H1 (cell line): ENCODE results near the gene DDX23. TPM values are rescaled to one million over a fixed set of nuclear protein-coding genes. Genes with fewer than 3 reads are reported as not detected.

Source experiments
- CTCF ChIA-PET: fragments of 300-600 bp; sonication (Branson Sonifier 250); formaldehyde crosslinking; loops from one replicate; lab custom pipeline; 2021; ENCODE audit not compliant: partially characterized antibody; lab: Charles Lee
- POLR2A ChIA-PET: fragments of 300-600 bp; sonication (Branson Sonifier 250); formaldehyde crosslinking; loops from one replicate; lab custom pipeline; 2021; ENCODE audit warnings: inconsistent platforms; ENCODE audit not compliant: partially characterized antibody; lab: Charles Lee
- DNase-seq, 2 experiments: peaks; one replicate each; pipeline versions ENCODE4 v3.0.0 to v3.0.0-alpha.2; 2010 to 2022; ENCODE audit warnings: low spot score in 2 of 2, low read depth in 1 of 2, mixed read lengths in 1 of 2
- FAIRE-seq: peaks from 2 replicates; lab custom pipeline; 2011; peaks lifted over from hg19 to GRCh38; lab: Jason Lieb, UNC
- H2AFZ ChIP-seq: 2 replicates; pipeline ENCODE4 v1.8.1; 2012; ENCODE audit warnings: low read length, inconsistent platforms
- H2AK5ac ChIP-seq: 2 replicates; pipeline ENCODE4 v1.6.1; 2013; ENCODE audit warnings: low read depth, low read length
- H2BK120ac ChIP-seq: replicated peaks from 2 replicates; pipeline ENCODE3; 2013; ENCODE audit warnings: low read depth, low read length, inconsistent platforms
- H2BK12ac ChIP-seq: 2 replicates; pipeline ENCODE4 v1.6.1; 2013; ENCODE audit warnings: low read depth, low read length
- H2BK15ac ChIP-seq: 2 replicates; pipeline ENCODE4 v1.6.1; 2013; ENCODE audit warnings: low read length
- H2BK20ac ChIP-seq: 2 replicates; pipeline ENCODE4 v1.6.1; 2013; ENCODE audit warnings: low read length
- H2BK5ac ChIP-seq: 2 replicates; pipeline ENCODE4 v1.6.1; 2013; ENCODE audit warnings: low read depth, low read length
- H3K14ac ChIP-seq: 2 replicates; pipeline ENCODE4 v1.6.1; 2013; ENCODE audit warnings: inconsistent platforms; ENCODE audit not compliant: insufficient read length
- H3K18ac ChIP-seq: 2 replicates; pipeline ENCODE4 v1.6.1; 2013; ENCODE audit warnings: low read length; ENCODE audit errors: extremely low read depth
- H3K23ac ChIP-seq: 2 replicates; pipeline ENCODE4 v1.6.1; 2013; ENCODE audit warnings: inconsistent platforms; ENCODE audit not compliant: insufficient read length
- H3K23me2 ChIP-seq: 2 replicates; pipeline ENCODE4 v1.6.1; 2013; ENCODE audit warnings: low read depth, low read length
- H3K27ac ChIP-seq: 2 replicates; pipeline ENCODE4 v1.6.1; 2011; ENCODE audit warnings: low read depth, low read length, inconsistent platforms
- H3K27me3 ChIP-seq, 4 experiments: replicated peaks in 1 of 4; 1 replicate in 1 of 4; 2 replicates in 3 of 4; pipeline versions ENCODE4 v1.6.1 to v1.8.1; 2011 to 2013; ENCODE audit warnings: low read length in 3 of 4, mild to moderate bottlenecking in 3 of 4, inconsistent platforms in 2 of 4, mixed read lengths in 2 of 4, moderate library complexity in 1 of 4; ENCODE audit not compliant: control insufficient read depth in 3 of 4, insufficient read depth in 3 of 4; ENCODE audit errors: extremely low read depth in 1 of 4
- H3K36me3 ChIP-seq, 4 experiments: 2 replicates each; pipeline versions ENCODE4 v1.6.1 to v1.8.1; 2011 to 2013; ENCODE audit warnings: mild to moderate bottlenecking in 4 of 4, low read length in 3 of 4, moderate library complexity in 2 of 4, control low read depth in 1 of 4, inconsistent platforms in 1 of 4; ENCODE audit not compliant: insufficient read depth in 4 of 4, control insufficient read depth in 2 of 4
- H3K4ac ChIP-seq: replicated peaks from 2 replicates; pipeline ENCODE3; 2013; ENCODE audit warnings: low read length, low read depth, mixed read lengths, inconsistent platforms; ENCODE audit not compliant: insufficient read length
- H3K4me1 ChIP-seq, 4 experiments: replicated peaks in 1 of 4; 1 replicate in 1 of 4; 2 replicates in 3 of 4; pipeline versions ENCODE4 v1.6.1 to v1.8.1; 2011 to 2013; ENCODE audit warnings: low read length in 3 of 4, inconsistent platforms in 2 of 4, mixed read lengths in 1 of 4; ENCODE audit not compliant: insufficient read depth in 4 of 4, control insufficient read depth in 3 of 4
- H3K4me2 ChIP-seq, 2 experiments: 2 replicates each; pipeline versions ENCODE4 v1.6.1 to v1.8.1; 2011 to 2013; ENCODE audit warnings: low read depth in 2 of 2, low read length in 2 of 2, control low read depth in 1 of 2, inconsistent platforms in 1 of 2, mild to moderate bottlenecking in 1 of 2; ENCODE audit not compliant: insufficient read depth in 1 of 2
- H3K4me3 ChIP-seq, 4 experiments: fragments of 200-600, 300-600 bp in 1 of 4; sonication (generic), shearing (Covaris generic), sonication (Bioruptor Twin) in 1 of 4; 2 replicates each; pipeline versions ENCODE4 v1.5.1 to v1.8.1; 2011 to 2016; ENCODE audit warnings: low read length in 4 of 4, low read depth in 3 of 4, control low read depth in 2 of 4, inconsistent platforms in 2 of 4, mild to moderate bottlenecking in 2 of 4, mixed read lengths in 1 of 4, moderate library complexity in 1 of 4; ENCODE audit not compliant: insufficient read depth in 2 of 4; ENCODE audit errors: extremely low read depth in 1 of 4
- H3K56ac ChIP-seq: replicated peaks from 2 replicates; pipeline ENCODE3; 2013; ENCODE audit warnings: low read depth, mild to moderate bottlenecking, mixed read lengths, low read length, inconsistent platforms; ENCODE audit not compliant: insufficient read length
- H3K79me1 ChIP-seq: 2 replicates; pipeline ENCODE4 v1.6.1; 2013; ENCODE audit warnings: low read depth, low read length, control low read depth
- H3K79me2 ChIP-seq, 2 experiments: 2 replicates each; pipeline versions ENCODE4 v1.6.1 to v1.8.1; 2012 to 2013; ENCODE audit warnings: low read length in 2 of 2, mild to moderate bottlenecking in 2 of 2, inconsistent platforms in 1 of 2; ENCODE audit not compliant: insufficient read depth in 2 of 2, control insufficient read depth in 1 of 2
- H3K9ac ChIP-seq, 4 experiments: replicated peaks in 1 of 4; 1 replicate in 1 of 4; 2 replicates in 3 of 4; pipeline versions ENCODE4 v1.6.1 to v1.8.1; 2011 to 2013; ENCODE audit warnings: low read depth in 3 of 4, low read length in 3 of 4, control low read depth in 2 of 4, mild to moderate bottlenecking in 2 of 4, moderate library complexity in 2 of 4, inconsistent platforms in 1 of 4; ENCODE audit errors: extremely low read depth in 1 of 4
- H3K9me3 ChIP-seq, 2 experiments: 2 replicates each; pipeline versions ENCODE4 v1.6.1 to v1.8.1; 2012 to 2013; ENCODE audit warnings: mild to moderate bottlenecking in 2 of 2, moderate library complexity in 2 of 2, control low read depth in 1 of 2, inconsistent platforms in 1 of 2, low read depth in 1 of 2, low read length in 1 of 2, mixed read lengths in 1 of 2; ENCODE audit not compliant: insufficient read depth in 2 of 2
- H4K20me1 ChIP-seq, 2 experiments: replicated peaks in 1 of 2; 2 replicates each; pipeline versions ENCODE3 to v1.8.1; 2011 to 2013; ENCODE audit warnings: inconsistent platforms in 2 of 2, low read length in 2 of 2, mild to moderate bottlenecking in 1 of 2; ENCODE audit not compliant: insufficient read depth in 2 of 2, control insufficient read depth in 1 of 2
- H4K5ac ChIP-seq: 2 replicates; pipeline ENCODE4 v1.6.1; 2013; ENCODE audit warnings: low read length, low read depth, mixed read lengths, inconsistent platforms; ENCODE audit not compliant: insufficient read length
- H4K8ac ChIP-seq: 2 replicates; pipeline ENCODE4 v1.8.0; 2013; ENCODE audit warnings: mild to moderate bottlenecking, moderate library complexity, low read length, inconsistent platforms; ENCODE audit not compliant: insufficient read depth; ENCODE audit errors: extremely low read depth
- H4K91ac ChIP-seq: replicated peaks from 2 replicates; pipeline ENCODE3; 2013; ENCODE audit warnings: low read length, mixed read lengths, inconsistent platforms; ENCODE audit not compliant: insufficient read length
- CHD1 ChIP-seq: IDR thresholded peaks from 2 replicates; pipeline ENCODE4 v1.6.1; 2012; ENCODE audit warnings: low read depth, low read length, improper control_type of control experiment
- TAF1 ChIP-seq: IDR thresholded peaks from 2 replicates; pipeline ENCODE4 v1.6.1; 2011; ENCODE audit warnings: mild to moderate bottlenecking, low read depth, low read length
- WGBS, 2 experiments: shearing (Covaris generic) in 1 of 2; methylation state at CpG; one replicate each; pipeline versions ENCODE4 v1.1.6 to v1.1.7; 2013 to 2015; ENCODE audit warnings: low lambda C conversion rate in 2 of 2, mixed read lengths in 2 of 2, inconsistent platforms in 1 of 2, low coverage in 1 of 2, missing lambda C conversion rate in 1 of 2; ENCODE audit not compliant: insufficient replicate concordance in 2 of 2, insufficient coverage in 1 of 2, insufficient read length in 1 of 2; ENCODE audit errors: extremely low coverage in 1 of 2, missing lambda C conversion rate in 1 of 2; 5-methylcytosine and 5-hydroxymethylcytosine counted together
- polyA plus RNA-seq, 7 experiments: library from polyadenylated mRNA; depleted of rRNA in 3 of 7; stranded (reverse) in 5 of 7; unstranded in 2 of 7; fragments of >200 nt in 5 of 7; fragments of 200-250 nt in 2 of 7; gene quantifications; 1 replicate in 5 of 7; 2 replicates in 1 of 7; 4 replicates in 1 of 7; pipeline versions ENCODE4 v1.2.1 to v1.2.3, GENCODE V29; 2011 to 2013; ENCODE audit warnings: missing spikeins in 2 of 7, mixed read lengths in 2 of 7
- total RNA-seq: library from RNA; stranded (reverse); fragmentation: NEBNext Ultra II Directional; extraction: Animal tissue kit (Norgen Biotek cat#: 25700); gene quantifications from 2 replicates; pipeline ENCODE4 v1.2.1, GENCODE V29; 2021

DDX23 gene
- total and polyA plus RNA-seq, 2 of the 8 experiments (the other 6 are each of a cell fraction or from before 2014, with no cell fraction given), result 43.5 to 107 TPM

- Histone ChIP-seq H3K4me2 (no peak overlapping the region; a peak in 1 of 4 replicates), H3K56ac (no peak overlapping the region), H3K27ac (no peak overlapping the region), H2BK5ac (no peak overlapping the region; the same call in 1 of the 2 replicates), H4K20me1 (peaks cover 5 to 6% of the 10 kb centered on the region in 2 experiments), H4K5ac (no peak overlapping the region), H3K27me3 (peaks cover 0 to 13% (median 6%) of the 10 kb centered on the region in 4 experiments; a peak in 5 of 7 replicates), H3K9ac (no peak overlapping the region), H3K23me2 (peaks cover 4% of the 10 kb centered on the region), H3K4me1 (peaks cover 0 to 13% (median 7%) of the 10 kb centered on the region in 4 experiments; a peak in 4 of 7 replicates), H3K4ac (no peak overlapping the region), H4K8ac (no peak overlapping the region), H4K91ac (no peak overlapping the region), H3K18ac (no peak overlapping the region), H2AFZ (no peak overlapping the region), H2BK120ac (no peak overlapping the region), H3K9me3 (no peaks in the 10 kb centered on the region), H2AK5ac (no peak overlapping the region), H3K4me3 (no peak overlapping the region), H2BK15ac (no peak overlapping the region; the same call in 1 of the 2 replicates), H3K36me3 (peaks cover 4 to 18% (median 12%) of the 10 kb centered on the region in 4 experiments; a peak in 7 of 8 replicates), H2BK20ac (no peak overlapping the region), H3K79me1 (no peaks in the 10 kb centered on the region), H3K23ac (no peak overlapping the region), H3K14ac (no peak overlapping the region), H2BK12ac (no peak overlapping the region), H3K79me2 (no peaks in the 10 kb centered on the region)
- CTCF ChIA-PET, result interaction anchor here (0.8 to 10.1 kb wide), 7 partner anchors 8 to 157 kb away, joined by 3 to 121 read pairs (median 3); partner anchors contain the start of genes CACNB3 and RND1
- FAIRE-seq, result no peak
- POLR2A ChIA-PET, result interaction anchor here (0.8 to 7.6 kb wide), 6 partner anchors 8 to 139 kb away, joined by 3 to 47 read pairs (median 4); partner anchors contain the start of gene RND1
- 53% methylated on average over 12 of the region's 12 CpGs; no CpG with 5 or more reads in 1 of the 2 experiments for WGBS, 2 experiments
- no peak for DNase-seq
- TF ChIP-seq CHD1 (no peak), TAF1 (0 out of 2 replicates have a peak, but pooled peaks have one; percentile 20)
Observed at GRCh38 chr12:48824112-48824511, 27.9 kb downstream of the DDX23 start.
